Dermis microvascular lymphatic vessel endothelial cell (primary cell): ENCODE measurements around the gene ARHGEF17. TPM values are rescaled to one million over a fixed set of nuclear protein-coding genes. Genes with fewer than 3 reads are reported as not detected.
A peak's percentile ranks its signal among the peaks of the same experiment; 100 is the strongest.

Experiments
- DNase-seq, 2 donors: peaks; one replicate each; pipeline versions ENCODE4 v3.0.0 to v3.0.0-alpha.2; 2010; ENCODE audit warnings: low read depth in 2 of 2
- total RNA-seq: library from RNA; depleted of rRNA; stranded (reverse); fragments of >200 nt; gene quantifications from 2 replicates; pipeline ENCODE4 v1.2.1, GENCODE V29; 2014

The ARHGEF17 gene
- total RNA-seq, 1 donor from 2014 or later: 29.8 TPM

DNA sequence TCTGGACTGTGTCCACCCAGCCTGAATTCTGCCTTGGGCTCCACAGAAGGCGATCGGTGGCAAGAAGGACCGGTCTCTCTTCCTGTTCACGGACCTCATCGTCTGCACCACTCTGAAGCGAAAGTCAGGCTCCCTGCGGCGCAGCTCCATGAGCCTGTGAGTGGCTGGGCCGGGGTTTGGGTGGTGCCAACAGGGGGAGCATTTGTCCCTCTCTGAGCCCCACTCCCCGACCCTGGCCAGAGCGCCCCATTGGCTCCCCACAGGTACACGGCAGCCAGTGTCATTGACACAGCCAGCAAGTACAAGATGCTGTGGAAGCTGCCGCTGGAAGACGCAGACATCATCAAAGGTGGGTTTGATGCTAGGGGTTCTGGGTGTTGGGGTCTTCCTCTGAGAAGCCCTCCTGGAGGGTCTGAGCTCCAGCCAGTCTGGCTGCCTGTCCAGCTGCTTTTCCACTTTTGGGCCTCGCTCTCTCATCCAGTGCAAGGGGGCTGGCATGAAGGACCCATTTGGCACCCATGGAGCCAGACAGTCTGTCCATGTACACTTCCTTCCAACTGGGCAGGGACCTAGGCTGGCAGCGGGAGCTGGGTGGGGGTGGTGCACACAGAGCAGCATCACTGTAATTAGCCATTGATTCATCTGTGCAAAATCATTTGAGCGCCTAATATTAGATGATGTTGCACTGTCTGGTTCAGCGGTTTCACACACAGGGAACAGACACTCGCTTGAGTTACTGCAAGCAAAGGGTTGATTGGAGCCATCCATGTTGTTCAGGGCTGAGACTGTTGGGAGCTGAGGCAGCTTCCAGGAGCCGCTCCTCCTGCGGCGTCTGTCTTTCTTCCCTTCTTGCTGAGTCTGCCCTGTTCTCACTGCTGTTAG lies 49.1 kb downstream of the ARHGEF17 start:
- no peak for DNase-seq

DNA sequence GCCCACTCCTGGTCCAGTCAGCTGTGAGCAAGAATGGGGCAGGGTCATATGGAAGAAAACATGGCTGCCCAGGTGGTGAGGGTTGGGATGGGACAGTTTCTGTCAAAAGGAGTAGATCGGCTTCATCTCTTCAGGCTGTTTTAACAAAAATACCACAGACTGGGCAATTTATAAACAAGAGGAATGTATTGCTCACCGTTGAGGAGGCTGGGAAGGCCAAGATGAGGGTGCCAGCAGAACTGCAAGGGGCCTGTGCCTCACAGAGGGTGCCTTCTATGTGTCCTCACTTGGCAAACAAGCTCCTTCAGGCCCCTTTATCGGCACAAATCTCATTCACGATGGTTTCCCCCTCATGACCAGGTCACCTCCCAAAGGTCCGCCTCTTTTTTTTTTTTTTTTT lies 50.0 kb downstream of the ARHGEF17 start:
- no peak for DNase-seq

DNA sequence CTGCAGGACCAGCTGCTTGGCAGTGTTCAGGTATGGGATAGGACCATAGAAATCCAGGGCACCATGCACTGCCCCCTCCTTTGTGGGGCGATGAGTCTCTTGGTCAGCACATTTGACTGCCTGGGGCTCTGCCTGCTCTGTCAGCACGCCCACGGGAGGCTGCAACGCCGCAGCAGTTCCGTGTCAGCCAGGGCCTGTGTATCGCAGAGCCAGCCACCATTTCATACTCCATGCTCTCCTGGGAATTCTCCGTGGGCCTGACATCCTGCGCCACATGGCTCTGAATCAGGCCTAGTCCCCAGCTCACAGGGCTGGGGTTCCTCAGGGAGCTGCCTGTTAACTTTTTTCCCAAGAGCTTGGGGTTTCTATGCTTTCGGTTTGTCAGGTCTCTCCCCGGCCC lies 51.3 kb downstream of the ARHGEF17 start:
- no peak for DNase-seq

DNA sequence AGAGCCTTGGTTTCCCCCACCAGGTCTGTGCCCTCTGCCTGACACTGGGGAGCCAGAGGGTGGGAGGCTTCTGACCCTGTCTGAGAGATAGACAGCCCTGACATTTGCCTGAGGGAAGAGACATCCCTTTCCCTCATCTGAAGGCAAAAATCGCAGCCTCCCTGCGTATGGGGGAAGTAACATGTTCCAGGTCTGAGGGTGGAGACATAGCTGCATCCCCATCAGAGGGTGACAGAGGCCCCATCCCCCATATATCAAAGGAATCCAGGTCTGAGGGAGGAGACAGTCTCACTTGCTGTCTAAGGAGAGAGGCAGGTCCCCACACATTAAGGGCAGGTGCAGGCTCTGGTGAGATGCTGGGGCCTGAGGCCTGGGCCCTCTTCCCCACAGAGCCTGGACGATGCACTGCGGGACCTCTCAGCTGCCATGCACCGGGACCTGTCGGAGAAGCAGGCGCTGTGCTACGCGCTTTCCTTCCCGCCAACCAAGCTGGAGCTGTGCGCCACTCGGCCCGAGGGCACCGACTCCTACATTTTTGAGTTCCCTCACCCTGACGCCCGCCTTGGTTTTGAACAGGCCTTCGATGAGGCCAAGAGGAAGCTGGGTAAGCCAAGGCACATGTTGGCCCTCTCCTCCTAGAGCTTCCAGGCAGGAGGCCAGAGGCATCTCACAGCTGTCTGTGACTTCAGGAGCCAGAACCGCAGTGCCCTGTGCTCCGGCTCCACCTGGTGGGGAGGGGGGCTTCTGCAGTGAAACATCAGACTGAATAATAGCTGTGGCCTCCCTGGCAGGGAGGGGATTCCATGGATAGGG lies 52.1 kb downstream of the ARHGEF17 start:
- peak in 1 of 2 donors; percentile 47 for DNase-seq

DNA sequence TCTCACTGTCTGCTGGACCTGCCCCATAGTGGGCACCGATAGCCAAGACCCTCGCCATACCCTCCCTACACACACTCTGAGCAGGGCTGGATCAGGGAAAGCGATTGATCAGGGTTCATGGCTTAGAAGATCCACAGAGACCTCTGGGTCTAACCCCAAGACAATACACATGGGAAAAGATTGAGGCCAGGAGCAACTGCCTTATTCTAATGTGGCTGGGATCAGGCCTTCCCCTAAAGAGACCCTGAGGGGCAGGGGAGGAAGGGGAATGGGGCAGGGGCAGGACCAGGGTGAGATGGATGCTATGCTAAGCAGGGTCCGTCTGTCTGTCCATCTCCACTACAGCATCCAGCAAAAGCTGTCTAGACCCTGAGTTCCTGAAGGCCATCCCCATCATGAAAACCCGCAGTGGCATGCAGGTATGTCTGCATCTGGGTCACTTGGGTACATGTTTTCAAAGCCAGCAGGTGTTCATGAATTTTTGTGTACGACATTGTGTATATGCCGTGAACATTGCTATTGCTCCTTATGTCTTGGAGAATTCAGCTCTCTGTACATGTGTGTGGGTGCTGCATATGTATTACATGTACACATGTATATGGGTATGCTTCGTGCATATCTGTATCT lies 52.8 kb downstream of the ARHGEF17 start:
- no peak for DNase-seq

DNA sequence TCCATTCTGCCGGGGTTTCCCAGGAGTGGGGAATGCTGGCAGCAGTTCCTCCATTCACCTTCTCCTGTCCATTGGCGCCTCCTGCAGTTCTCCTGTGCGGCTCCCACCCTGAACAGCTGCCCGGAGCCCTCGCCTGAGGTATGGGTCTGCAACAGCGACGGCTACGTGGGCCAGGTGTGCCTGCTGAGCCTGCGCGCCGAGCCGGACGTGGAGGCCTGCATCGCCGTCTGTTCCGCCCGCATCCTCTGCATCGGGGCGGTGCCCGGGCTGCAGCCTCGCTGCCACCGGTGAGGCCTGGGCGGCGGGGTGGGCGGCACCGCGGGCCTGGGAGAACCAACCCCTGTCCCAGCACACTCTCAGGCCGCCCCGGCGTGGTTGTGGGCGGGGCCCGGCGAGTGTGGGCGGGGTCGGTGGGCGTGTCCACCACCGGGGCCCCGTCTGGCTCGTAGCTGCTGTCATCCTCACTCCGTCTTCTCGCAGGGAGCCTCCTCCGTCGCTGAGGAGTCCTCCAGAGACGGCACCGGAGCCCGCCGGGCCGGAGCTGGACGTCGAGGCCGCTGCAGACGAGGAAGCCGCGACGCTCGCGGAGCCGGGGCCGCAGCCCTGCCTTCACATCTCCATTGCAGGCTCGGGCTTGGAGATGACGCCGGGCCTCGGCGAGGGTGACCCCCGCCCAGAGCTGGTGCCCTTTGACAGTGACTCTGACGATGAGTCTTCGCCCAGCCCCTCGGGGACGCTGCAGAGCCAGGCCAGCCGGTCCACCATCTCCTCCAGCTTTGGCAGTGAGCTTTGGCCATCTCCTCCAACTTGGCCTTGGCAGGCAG lies 54.1 kb downstream of the ARHGEF17 start:
- DNase-seq: no peak

DNA sequence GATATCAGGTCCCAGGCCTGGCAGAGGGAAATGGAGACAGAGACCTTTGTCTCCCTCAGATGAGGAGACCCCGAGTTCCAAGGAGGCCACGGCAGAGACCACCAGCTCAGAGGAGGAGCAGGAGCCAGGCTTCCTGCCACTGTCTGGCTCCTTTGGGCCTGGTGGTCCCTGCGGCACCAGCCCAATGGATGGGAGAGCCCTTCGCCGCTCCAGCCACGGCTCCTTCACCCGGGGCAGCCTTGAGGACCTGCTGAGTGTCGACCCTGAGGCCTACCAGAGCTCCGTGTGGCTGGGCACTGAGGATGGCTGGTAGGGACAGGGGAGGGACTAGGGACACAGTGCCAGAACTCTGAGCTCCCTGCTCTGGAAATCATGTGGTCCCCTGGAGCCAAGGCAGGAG lies 55.1 kb downstream of the ARHGEF17 start:
- no peak for DNase-seq

DNA sequence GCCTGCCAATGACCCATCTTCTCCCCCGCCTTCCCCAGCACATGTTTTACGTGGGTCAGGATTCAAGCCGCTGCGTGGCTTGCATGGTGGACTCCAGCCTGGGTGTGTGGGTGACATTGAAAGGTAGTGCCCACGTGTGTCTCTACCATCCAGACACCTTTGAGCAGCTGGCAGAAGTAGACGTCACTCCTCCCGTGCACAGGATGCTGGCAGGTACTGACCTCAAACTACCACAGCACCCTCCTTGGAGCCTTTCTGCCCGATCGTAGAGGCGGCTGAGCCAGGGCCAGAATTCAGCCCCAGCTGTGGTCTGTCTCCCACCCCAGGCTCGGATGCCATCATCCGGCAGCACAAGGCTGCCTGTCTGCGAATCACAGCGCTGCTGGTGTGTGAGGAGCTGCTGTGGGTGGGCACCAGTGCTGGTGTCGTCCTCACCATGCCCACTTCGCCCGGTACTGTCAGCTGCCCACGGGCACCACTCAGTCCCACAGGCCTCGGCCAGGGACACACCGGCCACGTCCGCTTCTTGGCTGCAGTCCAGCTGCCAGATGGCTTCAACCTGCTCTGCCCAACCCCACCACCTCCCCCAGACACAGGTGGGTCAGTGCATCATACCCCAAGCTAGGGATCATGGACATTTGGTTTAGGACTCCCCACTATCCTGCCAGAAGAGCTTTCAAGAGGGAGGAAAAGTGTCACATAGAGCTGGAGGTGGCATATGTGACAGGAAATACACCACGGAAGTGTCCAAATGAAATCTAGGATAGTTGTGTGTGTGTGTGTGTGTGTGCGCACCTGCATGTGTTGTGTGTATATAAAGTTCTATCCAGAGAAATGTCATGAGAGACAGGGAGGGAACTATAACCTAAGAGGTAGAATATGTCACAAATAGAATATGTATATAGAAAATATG lies 57.5 kb downstream of the ARHGEF17 start:
- no peak for DNase-seq

DNA sequence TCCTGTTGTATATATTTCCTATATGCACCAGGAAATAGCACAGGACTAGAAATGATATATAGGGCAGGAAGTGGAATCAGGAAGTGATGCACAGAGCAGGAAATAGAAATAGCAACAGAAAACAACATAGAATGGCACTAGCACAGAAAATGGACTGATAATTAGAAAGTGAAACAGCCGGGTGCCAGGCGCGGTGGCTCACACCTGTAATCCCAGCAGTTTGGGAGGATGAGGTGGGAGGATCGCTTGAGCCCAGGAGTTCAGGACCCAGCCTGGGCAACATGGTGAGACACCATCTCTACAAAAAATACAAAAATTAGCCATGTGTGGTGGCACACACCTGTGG lies 58.2 kb downstream of the ARHGEF17 start:
- DNase-seq: peak in 1 of 2 donors; percentile 19

DNA sequence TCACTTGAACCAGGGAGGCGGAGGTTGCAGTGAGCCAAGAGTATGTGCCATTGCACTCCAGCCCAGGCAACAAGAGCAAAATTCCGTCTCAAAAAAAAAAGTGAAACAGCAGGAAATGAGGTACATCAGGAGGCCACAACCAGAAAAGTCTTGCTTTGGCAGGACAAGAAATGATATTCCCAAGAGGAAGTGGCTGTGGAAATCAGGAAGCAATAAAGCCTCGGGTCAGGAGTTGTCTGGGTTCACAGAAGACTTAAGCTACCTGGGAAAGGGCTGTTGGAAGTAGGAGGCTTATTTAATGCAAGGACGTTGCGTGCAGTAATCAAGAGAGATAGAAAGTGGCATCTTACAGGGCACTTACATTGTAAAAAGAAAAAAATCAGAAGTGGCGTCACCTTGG lies 58.9 kb downstream of the ARHGEF17 start:
- DNase-seq: peak in 1 of 2 donors; percentile 48

DNA sequence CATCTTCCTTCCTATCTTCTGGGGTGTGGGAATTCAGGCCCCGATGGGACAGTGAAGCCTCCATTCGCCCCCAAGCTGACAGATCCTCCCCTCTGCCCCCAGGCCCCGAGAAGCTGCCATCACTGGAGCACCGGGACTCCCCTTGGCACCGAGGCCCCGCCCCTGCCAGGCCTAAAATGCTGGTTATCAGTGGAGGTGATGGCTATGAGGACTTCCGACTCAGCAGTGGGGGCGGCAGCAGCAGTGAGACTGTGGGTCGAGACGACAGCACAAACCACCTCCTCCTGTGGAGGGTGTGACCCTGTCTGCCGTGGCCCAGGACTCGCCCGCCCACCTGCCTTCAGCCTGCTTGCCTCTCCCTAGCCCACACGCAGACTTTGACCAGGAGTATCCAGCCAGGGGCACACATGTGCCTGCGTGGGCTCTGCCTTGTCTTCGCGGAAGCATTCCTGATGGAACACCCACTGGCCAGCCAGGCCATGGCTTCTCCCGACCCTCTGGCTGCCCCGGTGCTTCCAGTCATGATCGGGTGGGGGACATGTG lies 59.5 kb downstream of the ARHGEF17 start:
- DNase-seq: no peak

DNA sequence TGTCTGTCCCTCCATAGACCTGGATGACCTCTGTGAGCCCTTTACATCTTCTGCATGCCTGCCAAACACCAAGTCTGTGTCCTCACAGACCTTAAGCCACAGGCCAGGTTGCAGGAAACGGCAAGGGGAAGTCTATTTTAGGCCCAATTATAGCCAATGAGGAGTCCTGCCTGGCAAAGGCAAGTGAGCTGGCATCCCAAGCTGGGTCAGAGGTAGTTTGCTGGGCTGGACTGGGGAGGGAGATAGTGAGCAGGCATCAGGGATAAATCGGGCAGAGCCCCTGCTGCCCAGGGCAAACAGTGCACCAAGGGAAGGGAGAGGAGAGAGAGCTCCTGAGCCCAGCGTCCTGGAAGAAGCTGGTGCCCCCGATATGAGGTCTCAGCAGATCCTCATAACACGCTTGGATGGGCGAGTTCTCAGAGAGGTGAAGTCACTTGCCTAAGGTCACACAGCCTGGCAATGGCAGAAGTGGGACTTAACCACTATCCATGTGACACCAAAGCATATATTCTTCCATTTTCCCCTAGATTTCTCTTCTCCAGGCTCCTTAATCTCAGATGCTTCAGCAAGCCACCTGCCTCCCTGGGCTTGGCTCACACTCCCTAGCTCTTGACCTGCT lies 64.4 kb downstream of the ARHGEF17 start:
- peak in 1 of 2 donors; percentile 35 for DNase-seq

DNA sequence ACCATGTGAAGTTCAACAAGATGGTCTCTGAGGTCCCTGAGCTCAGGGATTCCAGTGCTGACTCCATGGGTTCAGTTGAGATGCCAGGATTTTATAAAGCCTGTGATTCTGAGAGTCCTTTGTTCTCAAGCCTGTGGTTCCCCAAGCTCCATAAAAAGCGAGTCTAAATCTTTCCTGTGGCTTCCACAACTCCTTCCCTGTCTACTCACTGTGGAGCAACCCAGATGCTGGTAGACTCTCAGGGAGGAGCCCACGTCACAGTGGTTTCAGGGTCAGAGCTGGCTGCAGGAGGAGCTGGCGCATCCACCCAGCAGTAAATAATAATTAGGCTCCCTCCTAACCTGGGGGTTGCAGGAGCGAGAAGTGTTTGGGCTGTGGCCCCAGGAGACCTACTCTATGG lies 66.1 kb downstream of the ARHGEF17 start:
- DNase-seq: no peak

DNA sequence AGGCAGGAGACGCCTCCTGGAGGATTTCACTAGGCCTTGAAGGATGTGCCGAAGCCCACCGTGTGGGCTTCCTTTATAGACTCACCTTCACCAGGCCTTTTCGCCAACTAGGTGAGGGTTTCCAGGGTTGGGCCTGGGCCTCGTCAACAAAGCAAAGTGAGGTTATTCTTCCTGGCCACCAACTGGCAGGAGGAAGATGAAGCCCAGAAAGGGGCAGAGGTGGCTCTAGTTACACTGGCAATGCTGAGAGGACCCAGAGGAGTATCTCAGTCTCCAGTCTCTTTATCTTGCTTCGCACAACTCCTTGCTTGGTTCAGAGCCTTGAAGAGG lies 67.7 kb downstream of the ARHGEF17 start:
- no peak for DNase-seq

DNA sequence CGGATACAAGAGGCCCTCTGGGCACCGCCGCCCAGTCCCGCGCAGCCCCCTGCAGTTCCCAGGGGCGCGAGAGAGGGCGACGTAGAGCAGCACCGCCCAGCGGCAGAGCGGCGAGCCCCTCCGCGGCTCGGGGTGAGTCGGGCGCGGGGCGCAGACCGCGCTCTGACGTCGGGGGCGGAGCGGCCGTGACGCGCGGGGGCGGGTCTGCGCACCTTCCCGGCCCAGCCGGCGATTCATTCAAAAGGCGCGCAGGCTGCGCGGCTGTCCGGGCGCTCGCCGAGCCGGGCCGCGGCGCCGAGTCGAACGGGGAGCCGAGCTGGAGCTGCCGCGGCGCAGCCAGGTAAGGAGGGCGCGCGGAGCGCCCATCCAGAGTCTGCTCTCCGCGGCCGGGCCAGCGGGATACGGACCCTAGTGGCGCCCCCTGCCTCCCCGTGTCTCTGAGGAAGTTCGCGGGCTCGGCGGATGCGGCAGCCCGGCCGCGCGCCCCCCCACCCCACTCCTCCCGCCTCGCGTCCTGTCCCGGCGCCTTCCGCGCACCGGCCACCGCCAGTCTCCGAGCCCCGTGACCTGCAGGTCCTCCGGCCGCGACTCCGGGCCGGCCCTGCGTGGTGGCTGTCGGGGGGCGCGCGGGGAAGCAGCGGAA lies 68.2 kb downstream of the ARHGEF17 start, which contains the start of gene RELT:
Gene RELT, plus strand, starts transcription at position 240 of the 643 bp plus-strand sequence. CDS start 12,738 bp downstream, outside the sequence.
- peak; percentile 74 to 92 for DNase-seq

DNA sequence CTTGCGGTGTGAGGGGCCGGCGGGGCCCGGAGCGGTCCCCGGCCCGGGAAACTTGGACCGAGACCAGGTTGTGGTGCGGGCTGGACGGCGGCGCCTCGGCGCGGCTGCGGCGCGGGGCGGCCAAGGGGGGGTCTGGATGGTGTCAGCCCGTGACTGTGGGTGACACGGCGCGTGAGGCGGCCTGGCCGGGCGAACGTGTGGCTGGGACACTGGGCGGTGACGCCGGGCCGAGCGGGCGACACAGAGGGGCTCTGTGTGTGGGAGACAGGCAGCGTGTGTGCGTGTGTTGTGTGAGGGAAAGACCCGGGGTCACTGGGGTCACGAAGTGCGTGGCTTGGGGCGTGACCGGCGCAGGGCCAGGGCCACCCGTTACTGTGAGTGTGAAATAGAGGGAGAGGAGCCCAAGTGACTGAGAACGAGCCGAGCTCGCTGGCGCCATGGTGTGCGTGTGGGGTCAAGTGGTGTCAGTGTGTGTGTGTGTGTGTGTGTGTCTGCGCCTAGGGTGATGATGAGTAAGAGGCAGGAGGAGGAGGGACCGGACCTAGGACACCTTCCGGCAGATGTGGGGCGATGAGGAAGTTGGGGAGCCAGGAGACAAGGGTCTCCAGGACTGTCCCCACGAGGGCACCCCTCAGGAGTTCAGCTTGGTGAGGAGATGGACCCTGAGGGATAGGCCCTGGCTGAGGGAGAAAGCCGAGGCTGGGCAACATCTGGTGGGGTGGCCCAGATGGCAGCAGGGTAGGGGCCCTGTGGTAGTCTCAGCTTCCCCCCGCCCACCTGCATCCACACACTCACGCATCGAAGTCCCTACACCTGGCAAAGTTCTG lies 68.9 kb downstream of the ARHGEF17 start:
- peak; percentile 52 to 80 for DNase-seq

DNA sequence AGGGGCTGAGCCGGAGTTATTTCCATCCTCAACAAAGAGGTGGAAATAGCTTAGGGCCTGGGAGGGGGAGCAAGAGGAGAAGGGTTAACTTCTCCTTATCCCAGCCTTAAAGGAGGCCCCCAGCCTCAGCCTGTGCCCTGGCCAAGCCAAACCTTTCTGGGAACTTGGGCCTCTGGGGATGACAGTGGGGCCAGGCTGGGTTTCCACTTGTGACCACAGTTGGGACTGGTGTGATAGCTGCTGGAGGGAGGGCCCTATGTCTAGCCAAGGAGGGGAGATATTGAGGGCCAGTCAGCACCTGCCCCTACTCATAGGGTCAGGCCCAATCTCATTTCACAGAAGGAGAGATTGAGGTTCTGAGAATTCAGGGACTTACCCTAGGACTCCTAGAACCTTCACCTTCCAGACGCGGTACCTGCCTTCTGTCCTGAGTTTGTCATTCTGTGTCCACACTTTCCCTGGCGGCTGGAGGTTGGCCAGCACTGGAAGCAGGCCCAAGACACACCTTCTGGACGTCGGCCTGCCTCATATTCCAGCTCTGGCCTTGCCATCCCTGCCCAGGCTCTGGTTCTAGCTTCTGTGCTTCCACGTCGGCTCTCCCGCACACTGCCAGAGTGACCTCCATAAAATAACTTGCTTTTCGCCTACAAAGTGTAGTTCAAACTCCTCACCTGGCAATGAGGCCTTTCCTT lies 71.3 kb downstream of the ARHGEF17 start:
- no peak for DNase-seq

DNA sequence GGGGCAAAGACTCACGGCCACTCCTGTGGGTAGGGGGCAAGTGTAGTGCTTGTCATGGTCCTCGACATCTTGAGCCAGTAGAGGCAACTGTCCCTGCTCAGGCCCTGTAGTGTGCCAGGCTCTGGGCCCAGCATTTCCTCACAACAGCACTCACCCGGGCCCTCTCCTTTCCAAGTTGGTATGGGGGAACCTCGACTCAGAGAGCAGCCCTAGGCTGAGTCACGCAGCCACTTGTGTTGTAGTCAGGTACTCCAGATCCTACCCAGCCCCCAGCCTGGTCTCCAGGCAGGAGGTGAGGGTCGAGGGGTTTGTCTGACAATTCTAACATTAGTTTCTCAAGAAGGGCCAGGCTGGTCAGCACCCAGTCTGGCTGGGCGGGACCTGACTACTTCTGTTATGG lies 72.3 kb downstream of the ARHGEF17 start:
- DNase-seq: no peak
